LNCaP clone FGC (cell line): Measurements from ENCODE around the gene BRD4.

Experiments
- DNase-seq: peaks from one replicate; pipeline ENCODE4 v3.0.0-alpha.2; 2011; ENCODE audit warnings: low read depth
- H3K4me3 ChIP-seq: 2 replicates; pipeline ENCODE4 v1.5.1; 2011; ENCODE audit warnings: mild to moderate bottlenecking, low read depth, low read length, control low read depth
- TF ChIP-seq, protein P1 (sequence below): IDR thresholded peaks from 2 replicates; pipeline ENCODE4 v1.5.1; 2012; ENCODE audit warnings: mild to moderate bottlenecking; ENCODE audit not compliant: control insufficient read depth, insufficient read depth; ENCODE audit errors: extremely low read depth

BRD4 gene

GRCh38 chr19:15197942-15198341, 134.4 kb downstream of the BRD4 start:
- TF ChIP-seq, protein P1, sequence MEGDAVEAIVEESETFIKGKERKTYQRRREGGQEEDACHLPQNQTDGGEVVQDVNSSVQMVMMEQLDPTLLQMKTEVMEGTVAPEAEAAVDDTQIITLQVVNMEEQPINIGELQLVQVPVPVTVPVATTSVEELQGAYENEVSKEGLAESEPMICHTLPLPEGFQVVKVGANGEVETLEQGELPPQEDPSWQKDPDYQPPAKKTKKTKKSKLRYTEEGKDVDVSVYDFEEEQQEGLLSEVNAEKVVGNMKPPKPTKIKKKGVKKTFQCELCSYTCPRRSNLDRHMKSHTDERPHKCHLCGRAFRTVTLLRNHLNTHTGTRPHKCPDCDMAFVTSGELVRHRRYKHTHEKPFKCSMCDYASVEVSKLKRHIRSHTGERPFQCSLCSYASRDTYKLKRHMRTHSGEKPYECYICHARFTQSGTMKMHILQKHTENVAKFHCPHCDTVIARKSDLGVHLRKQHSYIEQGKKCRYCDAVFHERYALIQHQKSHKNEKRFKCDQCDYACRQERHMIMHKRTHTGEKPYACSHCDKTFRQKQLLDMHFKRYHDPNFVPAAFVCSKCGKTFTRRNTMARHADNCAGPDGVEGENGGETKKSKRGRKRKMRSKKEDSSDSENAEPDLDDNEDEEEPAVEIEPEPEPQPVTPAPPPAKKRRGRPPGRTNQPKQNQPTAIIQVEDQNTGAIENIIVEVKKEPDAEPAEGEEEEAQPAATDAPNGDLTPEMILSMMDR: no peak
- DNase-seq: no peak
- no peak overlapping the region for H3K4me3 ChIP-seq

DNA sequence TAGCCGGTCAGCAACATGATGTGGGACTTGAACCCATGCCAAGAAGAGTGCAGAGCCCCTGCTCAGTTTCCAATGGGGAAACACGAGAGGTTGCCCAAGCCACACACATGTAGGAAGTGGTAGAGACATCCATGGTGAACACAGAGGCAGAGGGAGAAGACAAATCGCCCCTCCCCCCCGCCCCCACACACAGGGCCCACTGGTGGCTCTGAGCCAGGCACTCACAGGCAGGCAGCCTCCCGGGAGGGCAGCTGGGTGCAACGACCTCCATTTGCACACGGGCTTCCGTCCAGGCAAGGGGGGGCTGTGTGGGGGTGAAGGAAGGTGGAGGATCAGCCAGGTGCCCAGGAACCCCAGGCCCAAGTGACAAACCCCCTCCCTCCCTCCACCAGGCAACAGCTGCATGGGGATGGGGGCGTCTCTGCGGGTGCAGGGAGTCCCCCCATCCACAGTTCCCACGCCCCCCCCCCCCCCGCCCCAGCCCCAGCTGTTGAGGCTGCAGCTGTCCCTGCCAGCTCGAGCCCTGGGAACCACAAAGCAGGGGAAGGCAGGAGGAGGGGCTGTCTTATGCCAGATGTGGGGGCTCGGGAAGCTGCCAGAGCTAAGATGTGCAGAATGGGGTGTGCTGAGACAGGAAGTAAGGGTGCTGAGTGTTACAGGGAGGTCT, 134.9 kb downstream of the BRD4 start:
- no peak overlapping the region for H3K4me3 ChIP-seq
- TF ChIP-seq, protein P1: no peak
- no peak for DNase-seq

- TF ChIP-seq, protein P1: no peak
- peak overlapping the region; percentile 50 for H3K4me3 ChIP-seq
These were observed 135.9 kb downstream of the BRD4 start for GRCh38 chr19:15196360-15197005.

GRCh38 chr19:15195371-15196334, 136.7 kb downstream of the BRD4 start:
- DNase-seq: peak; percentile 55
- peak overlapping the region; percentile 50 for H3K4me3 ChIP-seq
- TF ChIP-seq, protein P1: peak; percentile 27; the same call in 1 of the 2 replicates

More at GRCh38 chr19:15196360-15197005, 135.9 kb downstream of the BRD4 start:
- DNase-seq: no peak

GRCh38 chr19:15194938-15195337, 137.4 kb downstream of the BRD4 start:
- TF ChIP-seq, protein P1: no peak
- H3K4me3 ChIP-seq: peak overlapping the region; percentile 50
- DNase-seq: no peak

- TF ChIP-seq, protein P1: no peak
- DNase-seq: no peak
- no peak overlapping the region for H3K4me3 ChIP-seq
These were observed 140.4 kb downstream of the BRD4 start for GRCh38 chr19:15191982-15192381.
